GM23248 (cell line): ENCODE data around the gene TAPBP.

Experiments used
- EZH2 ChIP-seq: fragments of 200-600 bp; sonication (generic); IDR thresholded peaks from 2 replicates; pipeline ENCODE4 v1.6.1; 2018; ENCODE audit warnings: antibody characterized with exemption, mild to moderate bottlenecking; ENCODE audit not compliant: insufficient read depth, poor library complexity, severe bottlenecking
- EZH2phosphoT487 ChIP-seq: fragments of 200-600 bp; sonication (generic); IDR thresholded peaks from 2 replicates; pipeline ENCODE4 v1.6.1; 2018; ENCODE audit warnings: antibody characterized with exemption, moderate library complexity, mild to moderate bottlenecking, low read depth; ENCODE audit not compliant: insufficient read depth

GRCh38 chr6:33297956-33298772 lies 15.7 kb downstream of the TAPBP start:
- TF ChIP-seq EZH2 = no peak
- no peak for TF ChIP-seq EZH2phosphoT487
